Tibial nerve (tissue), 4 donors: Measurements from ENCODE around the gene PRPF38B.
A peak's percentile ranks its signal among the peaks of the same experiment; 100 is the strongest.

Experiments used
- CTCF ChIP-seq, 5 experiments: fragments of 200-600 bp in 3 of 5; fragments of 450-650 bp in 2 of 5; sonication (generic) in 3 of 5; IDR thresholded peaks; one replicate each; pipeline ENCODE4 v1.5.1; 2016 to 2019; ENCODE audit warnings: antibody characterized with exemption in 5 of 5, mild to moderate bottlenecking in 3 of 5, moderate library complexity in 2 of 5
- EP300 ChIP-seq, 2 donors: sonication (generic); formaldehyde crosslinking; IDR thresholded peaks; one replicate each; pipeline ENCODE4 v1.6.1; 2017; ENCODE audit warnings: antibody characterized with exemption in 2 of 2, mild to moderate bottlenecking in 1 of 2
- POLR2A ChIP-seq, 2 donors: fragments of 450-650 bp; IDR thresholded peaks; one replicate each; pipeline ENCODE4 v1.6.1; 2017; ENCODE audit warnings: antibody characterized with exemption in 2 of 2, mild to moderate bottlenecking in 2 of 2, moderate library complexity in 2 of 2

GRCh38 chr1:108646648-108647269, 45.4 kb upstream of the PRPF38B start:
- TF ChIP-seq CTCF (IDR thresholded peaks at IDR 0.05) (no peak), EP300 (IDR thresholded peaks at IDR 0.05) (peak in 1 of 2 donors; percentile 85), POLR2A (IDR thresholded peaks at IDR 0.05) (peak in 1 of 2 donors; percentile 20)
